Erythroblast (primary cell): ENCODE results near the gene SLC5A11.

ENCODE experiments used
- GATA1 ChIP-seq: IDR thresholded peaks from 2 replicates; pipeline ENCODE4 v1.6.1; 2011; ENCODE audit warnings: low read depth, mild to moderate bottlenecking, control low read depth, low read length, moderate library complexity
- POLR2A ChIP-seq: IDR thresholded peaks from 2 replicates; pipeline ENCODE4 v1.6.1; 2011; ENCODE audit warnings: mild to moderate bottlenecking, low read length

GRCh38 chr16:24935336-24935735 is 89.6 kb downstream of the SLC5A11 start:
- TF ChIP-seq POLR2A, result no peak
- TF ChIP-seq GATA1, result no peak
